Measurements from ENCODE around the gene VWA3B.

DNA sequence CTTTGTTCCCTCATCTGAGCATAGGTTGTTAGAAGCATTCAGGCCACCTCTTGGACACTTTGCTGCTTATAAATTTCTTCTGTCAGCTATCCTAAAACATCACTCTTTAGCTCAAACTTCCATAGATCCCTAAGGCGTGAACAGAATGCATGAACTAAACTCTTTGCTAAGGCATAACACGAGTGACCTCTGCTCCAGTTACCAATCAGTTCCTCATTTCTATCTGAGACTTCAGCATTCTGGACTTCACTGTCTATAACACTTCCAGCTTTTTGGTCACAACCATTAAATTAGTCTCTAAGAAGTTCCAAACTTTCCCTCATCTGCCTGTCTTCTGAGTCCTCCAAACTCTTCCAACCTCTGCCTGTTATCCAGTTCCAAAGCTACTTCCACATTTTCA, 8.3 kb upstream of the VWA3B start:
- TF ChIP-seq CTCF (conservative IDR thresholded peaks at IDR 0.05; ENCODE audit: low read length) (no peak), EZH2phosphoT487 (IDR thresholded peaks at IDR 0.05; ENCODE audit: borderline replicate concordance) (no peak)
